DMS 273 (cell line): ENCODE data around the gene TEC.

Source experiments
- DNase-seq: peaks from one replicate; lab custom pipeline; 2025; ENCODE audit not compliant: unreplicated experiment; lab: John Stamatoyannopoulos, UW

Gene TEC

GRCh38 chr4:48269861-48270522 is 354 bp upstream of the TEC start:
- DNase-seq, result peak; percentile 91

GRCh38 chr4:48267574-48267973 is 2.1 kb downstream of the TEC start:
- DNase-seq, result no peak

- no peak for DNase-seq
Observed at GRCh38 chr4:48266781-48267180, 2.9 kb downstream of the TEC start.

GRCh38 chr4:48262926-48263325 is 6.7 kb downstream of the TEC start:
- no peak for DNase-seq

GRCh38 chr4:48262484-48262883 is 7.2 kb downstream of the TEC start:
- DNase-seq, result no peak

- no peak for DNase-seq
Observed at GRCh38 chr4:48261281-48261680, 8.4 kb downstream of the TEC start.

- no peak for DNase-seq
Observed at GRCh38 chr4:48259748-48260147, 9.9 kb downstream of the TEC start.

GRCh38 chr4:48258845-48259397 is 10.7 kb downstream of the TEC start:
- DNase-seq, result no peak

- DNase-seq, result no peak
Observed at GRCh38 chr4:48255959-48256342, 13.7 kb downstream of the TEC start.

GRCh38 chr4:48255072-48255958 is 14.3 kb downstream of the TEC start:
- DNase-seq, result no peak

GRCh38 chr4:48254381-48255071 is 15.1 kb downstream of the TEC start:
- no peak for DNase-seq

GRCh38 chr4:48252313-48252712 is 17.3 kb downstream of the TEC start:
- no peak for DNase-seq

- no peak for DNase-seq
Observed at GRCh38 chr4:48250980-48251379, 18.7 kb downstream of the TEC start.

GRCh38 chr4:48250343-48250742 is 19.3 kb downstream of the TEC start:
- DNase-seq, result no peak

- DNase-seq, result no peak
Observed at GRCh38 chr4:48249378-48249777, 20.3 kb downstream of the TEC start.

GRCh38 chr4:48248559-48248953 is 21.1 kb downstream of the TEC start:
- no peak for DNase-seq

- DNase-seq, result no peak
Observed at GRCh38 chr4:48247878-48248558, 21.6 kb downstream of the TEC start.

GRCh38 chr4:48247142-48247877 is 22.3 kb downstream of the TEC start:
- no peak for DNase-seq

- no peak for DNase-seq
Observed at GRCh38 chr4:48244665-48245064, 25.0 kb downstream of the TEC start.

GRCh38 chr4:48243887-48244286 is 25.8 kb downstream of the TEC start:
- DNase-seq, result no peak
